Uterus (tissue), 4 donors: ENCODE measurements around the gene SLBP. TPM values are rescaled to one million over a fixed set of nuclear protein-coding genes. Genes with fewer than 3 reads are reported as not detected.

Experiments
- DNase-seq, 2 donors: peaks; one replicate each; pipeline ENCODE4 v3.0.0-alpha.2; 2019 to 2020
- H3K27ac ChIP-seq, 2 donors: fragments of 200-600 bp; sonication (generic); 1 replicate in 1 of 2; 2 replicates in 1 of 2; pipeline ENCODE4 v1.5.1; 2016 to 2018
- H3K27me3 ChIP-seq, 2 donors: fragments of 200-600 bp; sonication (generic); one replicate each; pipeline ENCODE4 v1.5.1; 2018 to 2019; ENCODE audit warnings: control low read depth in 1 of 2
- H3K36me3 ChIP-seq, 2 donors: fragments of 200-600 bp; sonication (generic); one replicate each; pipeline ENCODE4 v1.5.1; 2019; ENCODE audit warnings: control low read depth in 1 of 2
- H3K4me1 ChIP-seq, 2 donors: fragments of 200-600 bp; sonication (generic); one replicate each; pipeline ENCODE4 v1.5.1; 2018 to 2019; ENCODE audit warnings: control low read depth in 1 of 2
- H3K4me3 ChIP-seq, 2 donors: fragments of 200-600 bp; sonication (generic); 1 replicate in 1 of 2; 2 replicates in 1 of 2; pipeline ENCODE4 v1.5.1; 2018 to 2019; ENCODE audit warnings: mild to moderate bottlenecking in 1 of 2
- H3K9me3 ChIP-seq, 2 donors: fragments of 200-600 bp; sonication (generic); one replicate each; pipeline ENCODE4 v1.5.1; 2019; ENCODE audit warnings: control low read depth in 1 of 2
- POLR2A ChIP-seq, 2 donors: fragments of 450-650 bp; IDR thresholded peaks; one replicate each; pipeline ENCODE4 v1.6.1; 2016; ENCODE audit warnings: antibody characterized with exemption in 2 of 2, mild to moderate bottlenecking in 1 of 2, moderate library complexity in 1 of 2
- intact Hi-C: fragments of 100-400 bp; cut with DNase I; formaldehyde crosslinking; loops from one replicate; pipeline ENCODE4 v1.15.1; 2023; ENCODE audit warnings: low total_unique reads
- total RNA-seq, 4 donors: library from RNA; depleted of rRNA in 3 of 4; stranded (reverse); fragments of >200 nt in 3 of 4; gene quantifications; one replicate each; pipeline versions ENCODE4 v1.1.0 to v1.2.4, GENCODE V29; 2014 to 2023
- TF ChIP-seq, protein P1 (sequence below), 4 experiments: fragments of 200-600 bp in 2 of 4; fragments of 450-650 bp in 2 of 4; sonication (generic) in 2 of 4; IDR thresholded peaks; one replicate each; pipeline ENCODE4 v1.5.1; 2016 to 2019; ENCODE audit warnings: antibody characterized with exemption in 4 of 4, mild to moderate bottlenecking in 2 of 4, moderate library complexity in 1 of 4
- donor health status: DM: yes; HTN: yes; CAD: no.

SLBP gene
- total RNA-seq, 4 donors from 2014 or later, result 25.0 to 56.4 (median 41.4) TPM

DNA sequence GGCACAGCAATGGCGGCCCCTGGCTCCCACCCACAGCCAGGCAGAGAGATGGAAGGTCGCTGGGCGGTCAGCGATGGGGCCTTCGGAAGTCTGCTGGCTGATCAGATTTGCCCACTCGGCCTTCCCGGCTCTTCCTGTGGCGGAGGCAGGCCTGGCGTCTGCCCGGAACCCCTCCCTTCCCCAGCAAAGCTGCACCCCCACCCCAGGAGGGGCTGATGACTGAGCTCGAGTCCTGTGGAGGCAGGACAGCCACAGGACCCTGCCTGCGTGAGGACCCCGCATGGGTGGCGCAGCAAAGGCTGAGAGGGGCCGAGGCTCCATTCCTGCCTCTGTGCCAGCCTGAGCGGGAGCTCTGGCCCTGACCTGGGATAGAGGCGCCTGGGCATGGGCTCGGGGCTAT, 44.0 kb upstream of the SLBP start:
- Histone ChIP-seq H3K27me3 (no peaks in the 10 kb centered on the region), H3K4me1 (peaks cover 0 to 5% of the 10 kb centered on the region in 2 donors), H3K27ac (no peak overlapping the region), H3K4me3 (no peak overlapping the region), H3K9me3 (no peaks in the 10 kb centered on the region), H3K36me3 (no peaks in the 10 kb centered on the region)
- intact Hi-C loops, result no loop called here
- no peak for DNase-seq
- TF ChIP-seq, protein P1, sequence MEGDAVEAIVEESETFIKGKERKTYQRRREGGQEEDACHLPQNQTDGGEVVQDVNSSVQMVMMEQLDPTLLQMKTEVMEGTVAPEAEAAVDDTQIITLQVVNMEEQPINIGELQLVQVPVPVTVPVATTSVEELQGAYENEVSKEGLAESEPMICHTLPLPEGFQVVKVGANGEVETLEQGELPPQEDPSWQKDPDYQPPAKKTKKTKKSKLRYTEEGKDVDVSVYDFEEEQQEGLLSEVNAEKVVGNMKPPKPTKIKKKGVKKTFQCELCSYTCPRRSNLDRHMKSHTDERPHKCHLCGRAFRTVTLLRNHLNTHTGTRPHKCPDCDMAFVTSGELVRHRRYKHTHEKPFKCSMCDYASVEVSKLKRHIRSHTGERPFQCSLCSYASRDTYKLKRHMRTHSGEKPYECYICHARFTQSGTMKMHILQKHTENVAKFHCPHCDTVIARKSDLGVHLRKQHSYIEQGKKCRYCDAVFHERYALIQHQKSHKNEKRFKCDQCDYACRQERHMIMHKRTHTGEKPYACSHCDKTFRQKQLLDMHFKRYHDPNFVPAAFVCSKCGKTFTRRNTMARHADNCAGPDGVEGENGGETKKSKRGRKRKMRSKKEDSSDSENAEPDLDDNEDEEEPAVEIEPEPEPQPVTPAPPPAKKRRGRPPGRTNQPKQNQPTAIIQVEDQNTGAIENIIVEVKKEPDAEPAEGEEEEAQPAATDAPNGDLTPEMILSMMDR (IDR thresholded peaks at IDR 0.05), result no peak
- TF ChIP-seq POLR2A (IDR thresholded peaks at IDR 0.05), result no peak

DNA sequence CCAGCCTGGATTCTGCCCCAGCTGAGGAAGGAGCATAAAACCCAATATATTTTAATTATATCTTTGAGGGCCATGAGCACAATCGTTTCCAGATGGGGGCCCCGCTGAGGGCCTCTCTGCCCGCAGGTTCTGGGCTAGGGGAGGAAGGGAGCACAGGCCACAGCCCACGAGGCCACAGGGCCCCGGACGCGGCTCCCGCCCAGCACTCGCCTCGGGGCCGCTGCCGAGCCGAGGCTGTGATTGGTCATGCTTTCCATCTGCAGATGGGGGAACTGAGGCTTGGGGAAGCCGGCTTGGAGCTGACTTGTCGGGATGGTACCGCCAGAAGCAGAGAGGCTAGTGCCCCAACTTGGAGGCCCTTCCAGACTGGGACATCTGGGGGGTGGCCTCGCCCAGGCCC, 43.2 kb upstream of the SLBP start:
- Histone ChIP-seq H3K27me3 (no peaks in the 10 kb centered on the region), H3K27ac (no peak overlapping the region), H3K9me3 (no peaks in the 10 kb centered on the region), H3K4me3 (no peak overlapping the region), H3K36me3 (no peaks in the 10 kb centered on the region), H3K4me1 (peaks cover 0 to 5% of the 10 kb centered on the region in 2 donors)
- TF ChIP-seq, protein P1 (IDR thresholded peaks at IDR 0.05), result no peak
- TF ChIP-seq POLR2A (IDR thresholded peaks at IDR 0.05), result no peak
- intact Hi-C loops, result no loop called here
- no peak for DNase-seq

DNA sequence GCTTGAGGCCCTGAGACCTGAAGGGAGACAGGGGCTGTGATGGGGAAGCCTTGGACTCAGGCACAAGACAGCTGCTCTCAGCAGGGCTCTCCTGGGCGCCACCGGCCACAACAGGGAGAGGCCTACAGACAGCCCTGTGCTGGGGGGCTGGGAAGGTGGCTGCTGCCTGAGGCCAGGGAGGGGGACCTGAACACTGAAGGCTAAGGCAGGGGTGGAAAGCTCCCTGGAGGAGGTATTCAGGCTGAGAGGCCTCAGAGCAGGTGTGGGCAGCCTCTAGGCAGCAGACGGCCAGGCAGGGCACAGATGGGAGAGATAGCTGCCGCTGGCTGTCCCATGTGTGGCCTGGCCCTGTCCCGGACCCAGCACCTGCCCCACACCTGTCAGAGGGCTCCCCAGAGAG, 42.2 kb upstream of the SLBP start:
- H3K36me3 ChIP-seq, result no peaks in the 10 kb centered on the region
- H3K4me3 ChIP-seq, result no peak overlapping the region
- no peak for DNase-seq
- no peaks in the 10 kb centered on the region for H3K9me3 ChIP-seq
- no peak overlapping the region for H3K27ac ChIP-seq
- intact Hi-C loops, result no loop called here
- H3K27me3 ChIP-seq, result no peaks in the 10 kb centered on the region
- peaks cover 0 to 5% of the 10 kb centered on the region in 2 donors for H3K4me1 ChIP-seq
- TF ChIP-seq, protein P1 (IDR thresholded peaks at IDR 0.05), result no peak
- no peak for TF ChIP-seq POLR2A (IDR thresholded peaks at IDR 0.05)

GRCh38 chr4:1753697-1754311, 41.7 kb upstream of the SLBP start:
- Histone ChIP-seq H3K9me3 (no peaks in the 10 kb centered on the region), H3K4me1 (peaks cover 0 to 5% of the 10 kb centered on the region in 2 donors), H3K27ac (no peak overlapping the region), H3K4me3 (no peak overlapping the region), H3K27me3 (no peaks in the 10 kb centered on the region), H3K36me3 (no peaks in the 10 kb centered on the region)
- intact Hi-C loops, result no loop called here
- TF ChIP-seq, protein P1 (IDR thresholded peaks at IDR 0.05), result no peak
- TF ChIP-seq POLR2A (IDR thresholded peaks at IDR 0.05), result no peak
- no peak for DNase-seq

DNA sequence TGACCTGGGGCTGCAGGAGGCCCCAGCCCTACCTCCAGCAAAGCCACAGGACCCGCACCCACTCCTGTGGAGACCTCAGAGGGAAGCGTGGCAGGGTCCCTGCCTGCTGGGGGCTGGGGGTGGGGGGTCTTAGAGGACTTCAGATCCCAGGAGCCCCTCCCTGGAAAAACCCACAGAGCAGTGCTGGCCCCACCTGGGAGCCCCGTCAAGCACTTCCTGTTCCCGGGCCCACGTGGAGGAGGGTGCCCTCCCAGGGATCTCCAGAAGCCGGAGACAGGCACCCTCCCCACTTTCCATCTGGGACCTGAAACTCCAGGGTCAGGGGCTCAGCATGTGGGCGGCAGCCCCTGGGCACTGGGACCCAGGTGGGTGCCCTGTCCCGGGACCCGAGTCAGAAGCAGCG, 41.2 kb upstream of the SLBP start:
- Histone ChIP-seq H3K4me3 (no peak overlapping the region), H3K4me1 (peaks cover 0 to 5% of the 10 kb centered on the region in 2 donors), H3K36me3 (no peaks in the 10 kb centered on the region), H3K9me3 (no peaks in the 10 kb centered on the region), H3K27me3 (no peaks in the 10 kb centered on the region), H3K27ac (no peak overlapping the region)
- intact Hi-C loops, result no loop called here
- no peak for DNase-seq
- TF ChIP-seq, protein P1 (IDR thresholded peaks at IDR 0.05), result no peak
- no peak for TF ChIP-seq POLR2A (IDR thresholded peaks at IDR 0.05)
